ENCODE measurements around the gene SHISA8. TPM values are rescaled to one million over a fixed set of nuclear protein-coding genes. Genes with fewer than 3 reads are reported as not detected.

Gene SHISA8
- total and polyA plus RNA-seq, 4 donors, result not detected

- intact Hi-C loops (cut with DNase I), result no loop called here
- ATAC-seq (ENCODE audit: low FRiP score) (peak; percentile 26), DNase-seq (no peak)
- H3K27ac ChIP-seq (ENCODE audit: low read depth in 1 of 2, low read length in 2 of 2), result no peak overlapping the region
- H3K4me1 ChIP-seq (ENCODE audit: control insufficient read depth in 1 of 2, insufficient read depth in 2 of 2, low read length in 2 of 2), result no peaks in the 10 kb centered on the region
- H3K36me3 ChIP-seq (ENCODE audit: control insufficient read depth in 1 of 2, insufficient read depth in 2 of 2, low read length in 1 of 2), result peaks cover 0 to 2% of the 10 kb centered on the region in 2 donors
- no peaks in the 10 kb centered on the region for H3K27me3 ChIP-seq (ENCODE audit: control insufficient read depth in 1 of 2, insufficient read depth in 2 of 2, low read length in 1 of 2)
- 59 to 70% methylated on average over 4 of the region's 4 CpGs for WGBS, 2 donors
- no peaks in the 10 kb centered on the region for H3K9me3 ChIP-seq (ENCODE audit: control insufficient read depth, low read length)
- no peak overlapping the region for H3K4me3 ChIP-seq (ENCODE audit: low read length in 2 of 2)
These were observed 52.7 kb downstream of the SHISA8 start for GRCh38 chr22:41862160-41862529.

Small RNA genes lying within 50 kb of the gene (microRNA-seq; reads per million reads assigned to microRNA genes)
- 25.0 to 51.7 reads per million in 2 donors for gene MIR33A

Other genes with a start within 250 kb of the SHISA8 start
- gene SNU13, start 226.2 kb downstream of the SHISA8 start, total RNA-seq, result 10 to 100 TPM; 82.8 to 84.8 TPM
- 100 to 1,000 TPM in 1 of 2 donors, 10 to 100 TPM in 1; 99.8 to 105 TPM for gene SNU13, start 226.2 kb downstream of the SHISA8 start, polyA plus RNA-seq
- 1 to 10 TPM; 1.4 to 2.0 TPM for gene MEI1, start 215.6 kb downstream of the SHISA8 start, total RNA-seq
- gene MEI1, start 215.6 kb downstream of the SHISA8 start, polyA plus RNA-seq, result under 1 TPM in 1 of 2 donors, not detected in 1; 0.49 TPM
- 1 to 10 TPM; 4.1 to 7.3 TPM for gene CCDC134, start 114.4 kb downstream of the SHISA8 start, total RNA-seq
- 1 to 10 TPM in 1 of 2 donors, not detected in 1; 1.0 TPM for gene CCDC134, start 114.4 kb downstream of the SHISA8 start, polyA plus RNA-seq
- 10 to 100 TPM; 68.2 to 86.3 TPM for gene SREBF2, start 82.0 kb downstream of the SHISA8 start, total RNA-seq
- gene SREBF2, start 82.0 kb downstream of the SHISA8 start, polyA plus RNA-seq, result 10 to 100 TPM; 11.0 to 19.2 TPM
- under 1 TPM; 0.24 to 0.32 TPM for gene TNFRSF13C, start 11.7 kb upstream of the SHISA8 start, total RNA-seq
- not detected for gene TNFRSF13C, start 11.7 kb upstream of the SHISA8 start, polyA plus RNA-seq
- under 1 TPM; 0.58 to 0.84 TPM for gene CENPM, start 32.1 kb upstream of the SHISA8 start, total RNA-seq
- 1 to 10 TPM in 1 of 2 donors, not detected in 1; 2.6 TPM for gene CENPM, start 32.1 kb upstream of the SHISA8 start, polyA plus RNA-seq
- gene SEPTIN3, start 54.4 kb upstream of the SHISA8 start, total RNA-seq, result under 1 TPM; 0.63 to 0.68 TPM
- gene SEPTIN3, start 54.4 kb upstream of the SHISA8 start, polyA plus RNA-seq, result under 1 TPM in 1 of 2 donors, not detected in 1; 0.05 TPM
- gene WBP2NL, start 83.7 kb upstream of the SHISA8 start, total RNA-seq, result 1 to 10 TPM in 1 of 2 donors, under 1 TPM in 1; 0.81 to 2.9 TPM
- under 1 TPM in 1 of 2 donors, not detected in 1; 0.36 TPM for gene WBP2NL, start 83.7 kb upstream of the SHISA8 start, polyA plus RNA-seq
- 10 to 100 TPM; 22.3 to 27.6 TPM for gene NAGA, start 155.7 kb upstream of the SHISA8 start, total RNA-seq
- 10 to 100 TPM in 1 of 2 donors, 1 to 10 TPM in 1; 8.4 to 16.3 TPM for gene NAGA, start 155.7 kb upstream of the SHISA8 start, polyA plus RNA-seq
- gene PHETA2, start 159.2 kb upstream of the SHISA8 start, total RNA-seq, result 10 to 100 TPM; 14.4 to 24.4 TPM
- 10 to 100 TPM; 12.8 to 16.6 TPM for gene PHETA2, start 159.2 kb upstream of the SHISA8 start, polyA plus RNA-seq
- 10 to 100 TPM; 62.9 to 71.3 TPM for gene SMDT1, start 164.6 kb upstream of the SHISA8 start, total RNA-seq
- gene SMDT1, start 164.6 kb upstream of the SHISA8 start, polyA plus RNA-seq, result 100 to 1,000 TPM in 1 of 2 donors, 10 to 100 TPM in 1; 93.8 to 143 TPM
- gene NDUFA6, start 175.7 kb upstream of the SHISA8 start, total RNA-seq, result 10 to 100 TPM; 30.6 to 34.1 TPM
- gene NDUFA6, start 175.7 kb upstream of the SHISA8 start, polyA plus RNA-seq, result 10 to 100 TPM; 72.3 to 81.5 TPM
- gene CYP2D6, start 215.7 kb upstream of the SHISA8 start, total RNA-seq, result 1 to 10 TPM; 1.0 to 1.1 TPM
- gene CYP2D6, start 215.7 kb upstream of the SHISA8 start, polyA plus RNA-seq, result 1 to 10 TPM; 1.8 to 3.8 TPM

Measured in aorta (tissue), 5 donors.